HFFc6 (cell line): ENCODE results near the gene HIP1R. TPM values are rescaled to one million over a fixed set of nuclear protein-coding genes. Genes with fewer than 3 reads are reported as not detected.

Experiments
- DNase-seq: peaks from one replicate; pipeline ENCODE4 v3.0.0-alpha.2; 2018
- H3K27ac Mint-ChIP-seq: 2 replicates; pipeline ENCODE4 v1.8.0; 2020; ENCODE audit warnings: mild to moderate bottlenecking, mixed read lengths
- H3K27me3 Mint-ChIP-seq: 2 replicates; pipeline ENCODE4 v1.8.0; 2021; ENCODE audit warnings: mild to moderate bottlenecking, moderate library complexity, mixed read lengths; ENCODE audit not compliant: insufficient read depth
- H3K36me3 Mint-ChIP-seq: 2 replicates; pipeline ENCODE4 v1.8.0; 2021; ENCODE audit warnings: low read depth, mixed read lengths
- H3K4me1 Mint-ChIP-seq: 2 replicates; pipeline ENCODE4 v1.8.0; 2020; ENCODE audit warnings: low read depth, mixed read lengths
- H3K4me3 Mint-ChIP-seq: 2 replicates; pipeline ENCODE4 v1.8.0; 2020; ENCODE audit warnings: mild to moderate bottlenecking, moderate library complexity, mixed read lengths
- H3K9me3 Mint-ChIP-seq: 2 replicates; pipeline ENCODE4 v1.8.0; 2020; ENCODE audit warnings: mild to moderate bottlenecking, mixed read lengths
- CTCF ChIP-seq: fragments of 200-600 bp; sonication (generic); IDR thresholded peaks from 2 replicates; pipeline ENCODE4 v1.5.0; 2021; ENCODE audit warnings: antibody characterized with exemption, mild to moderate bottlenecking
- total RNA-seq, 6 experiments: library from RNA; stranded (reverse); fragmentation: NEBNext Ultra II Directional; extraction: Animal tissue kit (Norgen Biotek cat#: 25700); gene quantifications; 2 replicates in 1 of 6; 3 replicates in 5 of 6; pipeline ENCODE4 v1.2.3, GENCODE V29; 2021

Gene HIP1R
- total RNA-seq, 6 experiments from 2014 or later, result 6.7 to 9.8 (median 8.4) TPM

GRCh38 chr12:122835750-122836026 is 431 bp downstream of the HIP1R start:
- no peak overlapping the region for H3K27ac Mint-ChIP-seq
- no peaks in the 10 kb centered on the region for H3K9me3 Mint-ChIP-seq
- no peak overlapping the region; the same call in 1 of the 2 replicates for H3K4me3 Mint-ChIP-seq
- H3K36me3 Mint-ChIP-seq, result no peaks in the 10 kb centered on the region
- peaks cover 41% of the 10 kb centered on the region for H3K4me1 Mint-ChIP-seq
- TF ChIP-seq CTCF, result no peak
- no peak for DNase-seq
- H3K27me3 Mint-ChIP-seq, result peaks cover 1% of the 10 kb centered on the region; the same call in 1 of the 2 replicates

GRCh38 chr12:122836027-122836921 is 1.0 kb downstream of the HIP1R start:
- TF ChIP-seq CTCF, result no peak
- H3K27me3 Mint-ChIP-seq, result peaks cover 1% of the 10 kb centered on the region; the same call in 1 of the 2 replicates
- H3K36me3 Mint-ChIP-seq, result no peaks in the 10 kb centered on the region
- H3K9me3 Mint-ChIP-seq, result no peaks in the 10 kb centered on the region
- peak overlapping the region; percentile 67 for H3K27ac Mint-ChIP-seq
- H3K4me3 Mint-ChIP-seq, result peak overlapping the region; percentile 88
- DNase-seq, result no peak
- H3K4me1 Mint-ChIP-seq, result peaks cover 42% of the 10 kb centered on the region

- TF ChIP-seq CTCF, result no peak
- Mint-ChIP-seq H3K4me3 (no peak overlapping the region), H3K4me1 (peaks cover 55% of the 10 kb centered on the region), H3K27me3 (peaks cover 1% of the 10 kb centered on the region; the same call in 1 of the 2 replicates), H3K36me3 (no peaks in the 10 kb centered on the region), H3K9me3 (no peaks in the 10 kb centered on the region), H3K27ac (no peak overlapping the region)
- no peak for DNase-seq
Measured at GRCh38 chr12:122837306-122838265, 2.3 kb downstream of the HIP1R start.

GRCh38 chr12:122838841-122839240 is 3.6 kb downstream of the HIP1R start:
- no peaks in the 10 kb centered on the region for H3K36me3 Mint-ChIP-seq
- H3K4me3 Mint-ChIP-seq, result no peak overlapping the region
- no peak for TF ChIP-seq CTCF
- H3K27me3 Mint-ChIP-seq, result peaks cover 3% of the 10 kb centered on the region; the same call in 1 of the 2 replicates
- H3K4me1 Mint-ChIP-seq, result peaks cover 50% of the 10 kb centered on the region
- no peak for DNase-seq
- no peaks in the 10 kb centered on the region for H3K9me3 Mint-ChIP-seq
- no peak overlapping the region for H3K27ac Mint-ChIP-seq

- peaks cover 3% of the 10 kb centered on the region; the same call in 1 of the 2 replicates for H3K27me3 Mint-ChIP-seq
- no peaks in the 10 kb centered on the region for H3K36me3 Mint-ChIP-seq
- no peak for TF ChIP-seq CTCF
- no peaks in the 10 kb centered on the region for H3K9me3 Mint-ChIP-seq
- H3K4me3 Mint-ChIP-seq, result no peak overlapping the region
- H3K27ac Mint-ChIP-seq, result peak overlapping the region; percentile 33; the same call in 1 of the 2 replicates
- no peak for DNase-seq
- peaks cover 38% of the 10 kb centered on the region for H3K4me1 Mint-ChIP-seq
Measured at GRCh38 chr12:122839907-122840554, 4.8 kb downstream of the HIP1R start.
